ENCODE results near the gene MCM9.

The MCM9 gene

GRCh38 chr6:118934461-118935330 lies at the start of gene MCM9:
Gene MCM9 (minus strand): TSS chr6:118935159. CDS start chr6:118931723, 3,436 bp downstream.
- DNase-seq (ENCODE audit: low read depth) = peak; percentile 85

DNA sequence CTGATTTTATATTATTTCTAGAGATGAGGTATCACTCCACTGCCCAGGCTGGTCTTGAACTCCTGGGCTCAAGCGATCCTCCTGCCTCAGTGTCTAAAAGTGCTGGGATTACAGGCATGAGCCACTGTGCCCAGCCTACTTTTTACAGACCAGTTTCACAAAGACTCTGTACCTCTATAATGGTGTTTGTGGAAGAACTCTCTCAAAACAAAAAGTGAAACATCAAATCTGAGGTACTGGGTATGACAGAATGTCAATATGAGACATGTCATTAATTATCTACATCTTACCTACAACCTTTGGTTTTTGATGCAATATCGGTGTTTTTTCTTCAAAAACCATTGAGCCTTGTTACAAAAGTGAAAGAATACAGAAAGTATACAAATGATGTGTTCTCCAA lies 49.4 kb upstream of the MCM9 start:
- no peak for DNase-seq (ENCODE audit: low read depth)

- DNase-seq (ENCODE audit: low read depth) = no peak
These were observed 47.6 kb upstream of the MCM9 start for GRCh38 chr6:118982575-118982911.

DNA sequence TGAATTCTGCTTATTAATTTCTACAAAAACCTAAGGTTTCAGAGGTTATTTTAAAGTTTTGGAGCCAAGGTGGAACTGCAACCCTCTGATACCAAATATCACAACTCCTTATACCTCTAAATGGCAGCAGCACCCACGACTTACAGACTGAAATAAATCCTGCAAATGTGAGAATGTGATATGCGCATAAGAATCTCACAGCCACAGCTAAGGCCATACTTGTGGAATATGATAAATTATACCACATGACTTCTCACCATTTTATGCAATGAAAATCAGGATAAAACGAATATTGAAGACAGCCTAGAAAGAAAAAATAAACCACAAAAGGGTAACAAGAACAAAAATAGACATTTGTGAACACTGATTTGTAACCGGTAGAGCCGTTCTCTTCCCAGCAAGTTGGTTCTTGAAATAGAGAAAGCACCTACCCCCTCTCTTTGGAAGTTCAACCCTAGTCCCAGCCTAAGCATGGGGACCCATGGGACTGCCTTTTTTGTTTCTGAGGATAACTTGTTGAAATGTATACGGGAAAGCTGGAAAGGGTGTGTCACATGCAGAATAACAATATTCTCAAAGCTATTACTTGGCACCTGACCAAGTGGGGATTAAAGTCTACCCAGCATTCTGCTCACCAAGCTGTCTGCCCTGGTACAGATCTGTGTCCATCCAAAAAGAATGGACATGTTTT lies 47.1 kb upstream of the MCM9 start:
- no peak for DNase-seq (ENCODE audit: low read depth)

DNA sequence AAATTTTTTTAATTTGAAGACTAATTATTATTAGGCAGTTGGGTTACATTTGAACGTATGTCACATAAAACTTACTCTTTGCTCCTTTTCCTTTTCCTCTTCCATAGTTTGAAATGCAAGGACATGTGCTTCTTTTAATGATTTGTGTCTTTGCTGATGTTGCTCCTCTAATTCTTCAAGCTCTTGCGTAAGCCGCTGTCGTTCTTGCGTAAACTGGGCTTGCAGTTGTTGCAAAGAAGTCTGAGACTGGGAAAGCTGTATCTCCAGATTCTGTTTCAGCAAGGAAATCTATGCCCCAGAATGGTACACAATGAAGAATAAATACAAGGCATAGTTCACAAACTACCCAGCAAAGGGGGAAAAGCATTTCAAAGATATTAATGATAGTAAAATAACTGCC lies 45.1 kb upstream of the MCM9 start:
- DNase-seq (ENCODE audit: low read depth) = peak; percentile 4

- DNase-seq (ENCODE audit: low read depth) = no peak
These were observed 39.8 kb upstream of the MCM9 start for GRCh38 chr6:118974790-118975189.

GRCh38 chr6:118971682-118972081 lies 36.7 kb upstream of the MCM9 start:
- DNase-seq (ENCODE audit: low read depth) = no peak

DNA sequence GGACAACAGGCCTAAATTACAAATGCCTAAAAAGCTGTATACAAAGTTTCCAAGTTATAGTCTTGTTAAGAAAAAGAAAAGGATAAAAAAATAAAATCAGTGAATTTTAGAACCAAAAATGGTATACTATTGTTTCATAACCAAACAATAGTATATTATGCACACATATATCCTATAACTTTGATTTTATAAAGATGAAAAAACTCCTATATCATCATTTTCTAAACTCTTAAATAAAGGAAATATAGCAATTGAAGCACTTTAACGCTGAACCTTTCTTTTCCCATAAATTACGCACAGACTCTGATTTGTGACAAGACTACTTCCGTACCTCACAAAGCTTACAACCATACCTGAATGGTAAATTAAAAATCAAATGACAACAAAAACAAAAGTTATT lies 35.9 kb upstream of the MCM9 start:
- DNase-seq (ENCODE audit: low read depth) = no peak

DNA sequence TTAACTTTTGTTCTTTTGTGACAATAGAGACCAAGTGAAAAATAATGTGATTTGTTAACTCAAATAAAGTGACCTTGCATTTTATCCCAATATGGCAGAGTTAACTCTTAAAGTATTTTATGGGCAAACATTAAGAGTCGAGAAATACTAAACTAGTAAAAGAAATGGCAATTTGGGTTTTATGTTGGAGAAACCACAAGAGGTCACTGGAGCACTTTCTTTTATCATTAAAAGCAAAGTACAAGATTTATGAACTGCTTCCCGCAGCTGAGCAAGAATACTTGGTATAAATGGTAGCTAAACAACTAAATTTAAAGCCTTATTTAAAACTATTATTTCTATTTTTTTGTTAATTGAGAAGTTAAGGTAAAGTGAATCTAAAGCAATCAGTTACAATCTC lies 33.5 kb upstream of the MCM9 start:
- DNase-seq (ENCODE audit: low read depth) = peak; percentile 15

DNA sequence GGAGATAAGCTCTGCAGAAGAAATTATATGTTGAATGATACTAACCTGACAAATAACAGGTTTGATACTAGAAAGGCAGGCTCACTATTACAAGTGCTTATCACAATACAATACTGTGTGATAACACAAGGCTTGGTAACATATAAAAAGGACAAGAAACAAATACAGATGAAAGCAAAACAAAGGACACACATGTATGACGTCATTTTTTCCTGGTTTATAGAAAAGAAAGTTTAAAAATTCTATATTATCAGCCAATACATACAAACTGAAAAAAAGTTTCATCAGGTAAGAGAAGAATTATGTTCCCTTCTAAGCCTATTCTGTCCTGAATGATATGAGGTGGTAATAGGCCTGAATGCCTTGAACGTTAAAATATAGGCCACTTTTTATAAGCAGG lies 32.3 kb upstream of the MCM9 start:
- no peak for DNase-seq (ENCODE audit: low read depth)

GRCh38 chr6:118965843-118966370 lies 30.9 kb upstream of the MCM9 start:
- no peak for DNase-seq (ENCODE audit: low read depth)

DNA sequence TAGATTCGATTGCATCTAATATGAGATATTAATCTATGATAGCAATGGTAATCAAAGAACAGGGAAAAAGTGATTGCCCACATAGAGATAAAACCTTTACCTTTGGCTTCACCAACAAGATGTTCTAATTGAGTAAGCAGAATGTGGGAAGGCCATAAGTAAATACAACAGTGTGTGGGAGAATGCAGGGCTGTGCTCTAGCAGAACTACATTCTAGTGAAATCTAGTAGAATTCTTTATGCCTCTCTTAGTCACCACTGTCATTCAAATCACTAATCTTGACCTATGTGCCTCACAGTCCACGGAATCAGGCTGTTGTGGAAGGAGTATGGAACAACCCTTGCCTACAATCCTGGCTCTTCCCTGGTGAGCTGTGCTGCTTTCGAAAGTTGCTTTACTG lies 30.4 kb upstream of the MCM9 start:
- DNase-seq (ENCODE audit: low read depth) = no peak

- peak; percentile 9 for DNase-seq (ENCODE audit: low read depth)
These were observed 28.0 kb upstream of the MCM9 start for GRCh38 chr6:118963003-118963402.

DNA sequence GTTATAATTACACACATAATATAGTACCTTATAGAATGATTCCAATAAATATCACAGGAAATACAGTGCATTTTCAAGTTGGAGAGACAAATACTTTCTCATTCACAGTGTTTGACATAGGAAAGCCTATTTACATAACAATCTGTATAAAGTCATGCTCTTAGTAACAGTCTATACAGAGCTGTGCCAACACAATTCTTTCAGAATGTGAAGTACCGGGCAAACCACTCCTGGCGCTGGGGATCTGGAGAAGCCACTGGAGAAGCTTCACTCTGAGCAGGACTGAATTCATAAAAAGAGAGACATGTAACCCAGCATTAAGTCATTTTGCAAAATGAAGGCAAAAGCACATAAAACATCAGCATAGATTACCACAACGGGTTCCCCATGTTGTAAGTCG lies 24.9 kb upstream of the MCM9 start:
- DNase-seq (ENCODE audit: low read depth) = no peak

GRCh38 chr6:118953391-118953790 lies 18.4 kb upstream of the MCM9 start:
- DNase-seq (ENCODE audit: low read depth) = no peak

DNA sequence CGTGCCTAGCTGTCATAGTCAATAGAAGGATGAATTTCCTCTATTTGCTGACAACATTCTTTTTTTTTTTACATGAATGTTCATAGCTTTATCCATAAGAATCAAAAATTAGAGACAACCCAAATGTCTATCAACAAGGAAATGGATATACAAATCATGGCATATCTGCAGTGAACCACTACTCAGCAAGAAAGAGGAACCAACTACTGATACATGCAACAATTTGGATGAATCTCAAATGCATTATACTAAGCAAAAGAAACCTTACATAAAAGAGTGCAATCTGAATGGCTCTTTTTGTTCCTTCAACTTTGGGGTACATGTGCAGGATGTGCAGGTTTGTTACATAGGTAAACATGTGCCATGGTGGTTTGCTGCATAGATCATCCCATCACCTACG lies 17.7 kb upstream of the MCM9 start:
- DNase-seq (ENCODE audit: low read depth) = no peak

- DNase-seq (ENCODE audit: low read depth) = no peak
These were observed 10.3 kb upstream of the MCM9 start for GRCh38 chr6:118945217-118945616.

DNA sequence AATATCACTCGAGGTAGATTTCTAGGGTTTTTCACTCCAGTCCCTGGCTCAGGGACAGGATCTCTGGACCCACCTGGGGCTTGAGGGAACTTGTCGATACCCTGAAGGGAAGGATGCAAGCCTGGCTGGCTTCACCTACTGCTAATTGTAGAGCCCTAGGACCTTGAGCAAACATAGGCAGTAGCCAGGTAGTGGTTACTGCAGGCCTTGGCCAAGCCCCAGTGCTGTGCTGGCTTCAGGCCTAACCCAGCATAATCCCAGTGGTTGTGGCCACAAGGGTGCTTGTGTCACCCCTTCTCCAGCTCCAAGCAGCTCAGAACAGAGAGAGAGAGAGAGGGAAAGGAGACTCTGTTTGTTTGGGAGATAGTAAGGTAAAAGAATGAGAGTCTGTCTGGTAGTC lies 5.8 kb upstream of the MCM9 start:
- DNase-seq (ENCODE audit: low read depth) = no peak

- no peak for DNase-seq (ENCODE audit: low read depth)
These were observed 4.7 kb upstream of the MCM9 start for GRCh38 chr6:118939683-118940082.

- DNase-seq (ENCODE audit: low read depth) = no peak
These were observed 1.2 kb upstream of the MCM9 start for GRCh38 chr6:118935978-118936703.

GRCh38 chr6:118935331-118935668 lies 341 bp upstream of the MCM9 start:
- DNase-seq (ENCODE audit: low read depth) = no peak

GRCh38 chr6:118933855-118934460 lies 1.0 kb downstream of the MCM9 start:
- DNase-seq (ENCODE audit: low read depth) = no peak

Data from EH (cell line).